Panc1 (cell line): ENCODE measurements around the gene CASP10. TPM values are rescaled to one million over a fixed set of nuclear protein-coding genes. Genes with fewer than 3 reads are reported as not detected.

Experiments used
- ATAC-seq: fragments of 200-7000 bp; cut with Tn5 transposase; 2 replicates; pipeline ENCODE4 v1.9.1; 2020; ENCODE audit warnings: mild to moderate bottlenecking, moderate library complexity
- BruUV-seq: library from RNA; stranded (reverse); fragments of 400-500 nt; replicated peaks from 2 replicates; lab custom pipeline; 2021; lab: Mats Ljungman, UMichigan
- CTCF ChIA-PET: fragments of 300-600 bp; sonication (Branson Sonifier 250); formaldehyde crosslinking; loops from one replicate; lab custom pipeline; 2022; ENCODE audit warnings: antibody characterized with exemption; lab: Charles Lee
- POLR2A ChIA-PET: fragments of 300-600 bp; sonication (Branson Sonifier 250); formaldehyde crosslinking; loops from one replicate; lab custom pipeline; 2022; ENCODE audit warnings: antibody characterized with exemption; lab: Charles Lee
- DNase-seq: peaks from one replicate; pipeline ENCODE4 v3.0.0-alpha.2; 2010; ENCODE audit warnings: low read depth, low spot score
- H3K27ac ChIP-seq: 2 replicates; pipeline ENCODE4 v1.5.1; 2011; ENCODE audit warnings: mild to moderate bottlenecking, low read length, inconsistent platforms
- H3K27me3 ChIP-seq: fragments of 200-500 bp; sonication (Bioruptor generic); 2 replicates; pipeline ENCODE4 v1.6.0; 2014; ENCODE audit warnings: low read length, inconsistent platforms; ENCODE audit not compliant: control insufficient read depth, insufficient read depth
- H3K36me3 ChIP-seq: fragments of 200-500 bp; sonication (Bioruptor generic); 2 replicates; pipeline ENCODE4 v1.5.1; 2014; ENCODE audit warnings: inconsistent platforms, mild to moderate bottlenecking, low read length, moderate library complexity; ENCODE audit not compliant: control insufficient read depth, insufficient read depth
- H3K4me1 ChIP-seq: 2 replicates; pipeline ENCODE4 v1.5.1; 2011; ENCODE audit warnings: inconsistent platforms, mild to moderate bottlenecking, low read length, moderate library complexity; ENCODE audit not compliant: control insufficient read depth, insufficient read depth
- H3K4me3 ChIP-seq, 2 experiments: 2 replicates each; pipeline ENCODE4 v1.5.1; 2011 to 2012; ENCODE audit warnings: low read depth in 2 of 2, low read length in 2 of 2, mild to moderate bottlenecking in 2 of 2, inconsistent platforms in 1 of 2, moderate library complexity in 1 of 2
- H3K9me3 ChIP-seq: fragments of 200-500 bp; sonication (Bioruptor generic); 2 replicates; pipeline ENCODE4 v1.5.1; 2014; ENCODE audit warnings: low read depth, mild to moderate bottlenecking, inconsistent platforms, low read length, moderate library complexity; ENCODE audit not compliant: control insufficient read depth, insufficient read depth
- POLR2AphosphoS5 ChIP-seq: IDR thresholded peaks from 2 replicates; pipeline ENCODE4 v1.6.1; 2012; ENCODE audit warnings: mild to moderate bottlenecking, low read depth, low read length, moderate library complexity
- SIN3A ChIP-seq: IDR thresholded peaks from 2 replicates; pipeline ENCODE4 v1.6.1; 2012; ENCODE audit warnings: low read depth, mild to moderate bottlenecking, low read length, moderate library complexity, borderline replicate concordance; ENCODE audit not compliant: insufficient read depth
- TCF7L2 ChIP-seq: IDR thresholded peaks from 2 replicates; pipeline ENCODE4 v1.6.1; 2011; ENCODE audit warnings: mild to moderate bottlenecking, low read depth, low read length, inconsistent platforms
- in situ Hi-C: cut with HindIII; loops from 2 replicates; pipeline ENCODE4 v1.10.0; 2016; ENCODE audit warnings: low sequenced_read_pairs, low pct_unique_long_range_greater_than_20kb
- intact Hi-C: fragments of 100-400 bp; cut with micrococcal nuclease; formaldehyde crosslinking; loops from one replicate; pipeline ENCODE4 v1.10.0; 2022; ENCODE audit not compliant: unreplicated experiment
- total RNA-seq: library from RNA; stranded (reverse); gene quantifications from one replicate; pipeline ENCODE4 v1.2.1, GENCODE V29; 2021; ENCODE audit not compliant: unreplicated experiment
- TF ChIP-seq, protein P1 (sequence below), 2 experiments: IDR thresholded peaks; 2 replicates each; pipeline ENCODE4 v1.6.1; 2011 to 2012; ENCODE audit warnings: low read depth in 2 of 2, control low read depth in 1 of 2, low read length in 1 of 2, mild to moderate bottlenecking in 1 of 2, moderate library complexity in 1 of 2; ENCODE audit not compliant: insufficient read depth in 1 of 2
- TF ChIP-seq, protein P2 (sequence below): fragments of 450-650 bp; IDR thresholded peaks from 2 replicates; pipeline ENCODE4 v1.5.1; 2017; ENCODE audit warnings: mild to moderate bottlenecking

The CASP10 gene
- total RNA-seq, 1 experiment from 2014 or later = 0.87 TPM

DNA sequence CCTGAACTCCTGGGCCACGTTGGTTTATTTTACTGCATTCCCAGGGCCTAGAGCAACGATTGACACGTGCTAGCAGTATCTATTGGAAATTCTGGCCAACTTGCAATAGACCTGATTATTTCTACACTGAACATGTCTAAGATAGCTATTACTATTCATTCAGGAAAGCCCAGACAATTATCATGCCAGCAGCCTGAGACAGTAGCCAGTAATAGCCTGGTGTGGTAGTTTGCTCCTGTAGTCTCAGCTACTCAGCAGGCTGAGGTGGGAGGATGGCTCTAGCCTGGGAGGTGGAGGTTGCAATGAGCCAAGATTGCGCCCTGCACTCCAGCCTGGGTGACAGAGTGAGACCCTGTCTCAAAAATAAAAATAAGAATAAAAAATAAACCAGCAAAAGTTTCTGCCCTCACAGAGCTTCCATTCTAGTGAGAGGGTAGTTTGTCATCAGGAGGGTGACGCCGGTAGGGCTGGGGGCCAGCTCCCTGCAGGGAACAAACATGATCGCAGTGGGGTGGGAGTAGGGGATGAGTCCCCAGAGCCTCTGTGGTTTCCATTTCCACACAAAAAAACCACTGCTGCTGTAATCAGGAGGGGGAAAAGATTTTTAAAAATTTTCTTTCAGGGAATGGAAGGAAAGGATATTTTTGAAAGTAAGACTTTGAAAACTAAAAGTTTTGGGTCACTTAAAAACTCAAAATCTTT is 81.7 kb downstream of the CASP10 start:
- in situ Hi-C loops = no loop called here
- CTCF ChIA-PET = no interaction called here

GRCh38 chr2:201266629-201267028 is 83.7 kb downstream of the CASP10 start:
- TF ChIP-seq SIN3A (no peak), POLR2AphosphoS5 (no peak), TCF7L2 (no peak)
- TF ChIP-seq, protein P1, sequence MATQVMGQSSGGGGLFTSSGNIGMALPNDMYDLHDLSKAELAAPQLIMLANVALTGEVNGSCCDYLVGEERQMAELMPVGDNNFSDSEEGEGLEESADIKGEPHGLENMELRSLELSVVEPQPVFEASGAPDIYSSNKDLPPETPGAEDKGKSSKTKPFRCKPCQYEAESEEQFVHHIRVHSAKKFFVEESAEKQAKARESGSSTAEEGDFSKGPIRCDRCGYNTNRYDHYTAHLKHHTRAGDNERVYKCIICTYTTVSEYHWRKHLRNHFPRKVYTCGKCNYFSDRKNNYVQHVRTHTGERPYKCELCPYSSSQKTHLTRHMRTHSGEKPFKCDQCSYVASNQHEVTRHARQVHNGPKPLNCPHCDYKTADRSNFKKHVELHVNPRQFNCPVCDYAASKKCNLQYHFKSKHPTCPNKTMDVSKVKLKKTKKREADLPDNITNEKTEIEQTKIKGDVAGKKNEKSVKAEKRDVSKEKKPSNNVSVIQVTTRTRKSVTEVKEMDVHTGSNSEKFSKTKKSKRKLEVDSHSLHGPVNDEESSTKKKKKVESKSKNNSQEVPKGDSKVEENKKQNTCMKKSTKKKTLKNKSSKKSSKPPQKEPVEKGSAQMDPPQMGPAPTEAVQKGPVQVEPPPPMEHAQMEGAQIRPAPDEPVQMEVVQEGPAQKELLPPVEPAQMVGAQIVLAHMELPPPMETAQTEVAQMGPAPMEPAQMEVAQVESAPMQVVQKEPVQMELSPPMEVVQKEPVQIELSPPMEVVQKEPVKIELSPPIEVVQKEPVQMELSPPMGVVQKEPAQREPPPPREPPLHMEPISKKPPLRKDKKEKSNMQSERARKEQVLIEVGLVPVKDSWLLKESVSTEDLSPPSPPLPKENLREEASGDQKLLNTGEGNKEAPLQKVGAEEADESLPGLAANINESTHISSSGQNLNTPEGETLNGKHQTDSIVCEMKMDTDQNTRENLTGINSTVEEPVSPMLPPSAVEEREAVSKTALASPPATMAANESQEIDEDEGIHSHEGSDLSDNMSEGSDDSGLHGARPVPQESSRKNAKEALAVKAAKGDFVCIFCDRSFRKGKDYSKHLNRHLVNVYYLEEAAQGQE (IDR thresholded peaks at IDR 0.05; ENCODE audit: insufficient read depth in 1 of 2, low read depth in 2 of 2, low read length in 1 of 2) = no peak
- TF ChIP-seq, protein P2, sequence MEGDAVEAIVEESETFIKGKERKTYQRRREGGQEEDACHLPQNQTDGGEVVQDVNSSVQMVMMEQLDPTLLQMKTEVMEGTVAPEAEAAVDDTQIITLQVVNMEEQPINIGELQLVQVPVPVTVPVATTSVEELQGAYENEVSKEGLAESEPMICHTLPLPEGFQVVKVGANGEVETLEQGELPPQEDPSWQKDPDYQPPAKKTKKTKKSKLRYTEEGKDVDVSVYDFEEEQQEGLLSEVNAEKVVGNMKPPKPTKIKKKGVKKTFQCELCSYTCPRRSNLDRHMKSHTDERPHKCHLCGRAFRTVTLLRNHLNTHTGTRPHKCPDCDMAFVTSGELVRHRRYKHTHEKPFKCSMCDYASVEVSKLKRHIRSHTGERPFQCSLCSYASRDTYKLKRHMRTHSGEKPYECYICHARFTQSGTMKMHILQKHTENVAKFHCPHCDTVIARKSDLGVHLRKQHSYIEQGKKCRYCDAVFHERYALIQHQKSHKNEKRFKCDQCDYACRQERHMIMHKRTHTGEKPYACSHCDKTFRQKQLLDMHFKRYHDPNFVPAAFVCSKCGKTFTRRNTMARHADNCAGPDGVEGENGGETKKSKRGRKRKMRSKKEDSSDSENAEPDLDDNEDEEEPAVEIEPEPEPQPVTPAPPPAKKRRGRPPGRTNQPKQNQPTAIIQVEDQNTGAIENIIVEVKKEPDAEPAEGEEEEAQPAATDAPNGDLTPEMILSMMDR = no peak
- H3K27ac ChIP-seq = no peak overlapping the region
- H3K4me1 ChIP-seq = peaks cover 17% of the 10 kb centered on the region
- ATAC-seq = no peak
- in situ Hi-C loops (no loop called here), intact Hi-C loops (no loop called here)
- BruUV-seq = no TSS peak
- no peaks in the 10 kb centered on the region; the same call in 1 of the 2 replicates for H3K36me3 ChIP-seq
- ChIA-PET POLR2A (no interaction called here), CTCF (no interaction called here)
- DNase-seq = no peak
- H3K9me3 ChIP-seq = no peaks in the 10 kb centered on the region
- no peak overlapping the region for H3K4me3 ChIP-seq
- H3K27me3 ChIP-seq = no peaks in the 10 kb centered on the region

More for the DNA sequence above, 81.7 kb downstream of the CASP10 start:
- BruUV-seq = no TSS peak
- POLR2A ChIA-PET = no interaction called here
- ATAC-seq (no peak), DNase-seq (no peak)
- Histone ChIP-seq H3K27ac (no peak overlapping the region), H3K4me1 (peaks cover 30% of the 10 kb centered on the region), H3K27me3 (no peaks in the 10 kb centered on the region), H3K36me3 (no peaks in the 10 kb centered on the region; the same call in 1 of the 2 replicates), H3K4me3 (no peak overlapping the region), H3K9me3 (no peaks in the 10 kb centered on the region)
- TF ChIP-seq, protein P1 (IDR thresholded peaks at IDR 0.05; ENCODE audit: insufficient read depth in 1 of 2, low read depth in 2 of 2, low read length in 1 of 2) = no peak
- TF ChIP-seq, protein P2 = no peak
- TF ChIP-seq SIN3A = no peak
- no peak for TF ChIP-seq TCF7L2
- no peak for TF ChIP-seq POLR2AphosphoS5
- intact Hi-C loops = no loop called here
